RWPE2 (cell line): Measurements from ENCODE around the gene COG4.
"Not testable (repeated sequence)": the region's sequence is repeated elsewhere in the genome, so short reads cannot be mapped to it uniquely, and the experiment has no call there.

ENCODE experiments used
- ATAC-seq: fragments of 200-7000 bp; cut with Tn5 transposase; 3 replicates; pipeline ENCODE4 v1.9.1; 2021; ENCODE audit warnings: low read depth
- DNase-seq: peaks from one replicate; pipeline ENCODE4 v3.0.0-alpha.2; 2020; ENCODE audit warnings: low spot score
- H3K27ac ChIP-seq: fragments of 450-650 bp; 2 replicates; pipeline ENCODE4 v1.5.1; 2017; ENCODE audit warnings: mild to moderate bottlenecking; ENCODE audit not compliant: poor library complexity, severe bottlenecking
- H3K27me3 ChIP-seq: fragments of 250-450 bp; sonication (Bioruptor Pico); 2 replicates; pipeline ENCODE4 v1.5.1; 2021; ENCODE audit warnings: mild to moderate bottlenecking, moderate library complexity; ENCODE audit not compliant: insufficient read depth, poor library complexity, severe bottlenecking
- H3K36me3 ChIP-seq: fragments of 250-450 bp; sonication (Bioruptor Pico); 2 replicates; pipeline ENCODE4 v1.5.1; 2020; ENCODE audit warnings: low read depth, mild to moderate bottlenecking, moderate library complexity
- H3K4me1 ChIP-seq: fragments of 250-450 bp; sonication (Bioruptor Pico); 2 replicates; pipeline ENCODE4 v1.5.1; 2021; ENCODE audit warnings: mild to moderate bottlenecking, moderate library complexity; ENCODE audit not compliant: insufficient read depth, poor library complexity, severe bottlenecking
- H3K4me3 ChIP-seq: fragments of 250-450 bp; sonication (Bioruptor Pico); 2 replicates; pipeline ENCODE4 v1.5.1; 2021; ENCODE audit warnings: mild to moderate bottlenecking, moderate library complexity; ENCODE audit not compliant: severe bottlenecking
- H3K9me3 ChIP-seq: fragments of 250-450 bp; sonication (Bioruptor Pico); 2 replicates; pipeline ENCODE4 v1.5.1; 2021; ENCODE audit warnings: mild to moderate bottlenecking, moderate library complexity; ENCODE audit not compliant: severe bottlenecking
- TF ChIP-seq, protein P1 (sequence below): fragments of 450-650 bp; IDR thresholded peaks from one replicate; pipeline ENCODE4 v1.5.1; 2017; ENCODE audit warnings: mild to moderate bottlenecking, moderate library complexity; ENCODE audit not compliant: poor library complexity, severe bottlenecking

Gene COG4

DNA sequence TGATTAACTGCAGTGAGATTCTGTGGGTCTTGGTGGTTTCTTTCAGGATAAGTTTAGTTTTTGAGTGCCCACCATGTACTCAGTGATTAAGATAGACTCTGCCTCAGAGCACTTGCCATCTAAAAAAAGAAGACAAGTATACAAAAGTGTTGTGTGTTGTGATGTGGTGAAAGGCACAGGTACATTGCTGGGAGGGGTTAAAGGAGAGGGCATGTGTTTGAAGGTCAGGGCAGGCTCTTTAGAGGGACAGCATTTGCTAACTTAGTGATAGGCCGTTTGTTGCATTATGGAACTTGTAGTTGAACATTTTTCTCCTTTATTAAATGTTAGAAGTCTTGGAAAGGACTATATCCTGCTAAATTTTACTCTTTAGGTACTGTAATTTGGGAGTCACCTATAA is 26.7 kb upstream of the COG4 start:
- H3K9me3 ChIP-seq = no peaks in the 10 kb centered on the region
- no peaks in the 10 kb centered on the region for H3K27me3 ChIP-seq
- peaks cover 100% of the 10 kb centered on the region for H3K36me3 ChIP-seq
- DNase-seq (no peak), ATAC-seq (no peak)
- no peak overlapping the region for H3K4me3 ChIP-seq
- H3K27ac ChIP-seq = no peak overlapping the region
- TF ChIP-seq, protein P1, sequence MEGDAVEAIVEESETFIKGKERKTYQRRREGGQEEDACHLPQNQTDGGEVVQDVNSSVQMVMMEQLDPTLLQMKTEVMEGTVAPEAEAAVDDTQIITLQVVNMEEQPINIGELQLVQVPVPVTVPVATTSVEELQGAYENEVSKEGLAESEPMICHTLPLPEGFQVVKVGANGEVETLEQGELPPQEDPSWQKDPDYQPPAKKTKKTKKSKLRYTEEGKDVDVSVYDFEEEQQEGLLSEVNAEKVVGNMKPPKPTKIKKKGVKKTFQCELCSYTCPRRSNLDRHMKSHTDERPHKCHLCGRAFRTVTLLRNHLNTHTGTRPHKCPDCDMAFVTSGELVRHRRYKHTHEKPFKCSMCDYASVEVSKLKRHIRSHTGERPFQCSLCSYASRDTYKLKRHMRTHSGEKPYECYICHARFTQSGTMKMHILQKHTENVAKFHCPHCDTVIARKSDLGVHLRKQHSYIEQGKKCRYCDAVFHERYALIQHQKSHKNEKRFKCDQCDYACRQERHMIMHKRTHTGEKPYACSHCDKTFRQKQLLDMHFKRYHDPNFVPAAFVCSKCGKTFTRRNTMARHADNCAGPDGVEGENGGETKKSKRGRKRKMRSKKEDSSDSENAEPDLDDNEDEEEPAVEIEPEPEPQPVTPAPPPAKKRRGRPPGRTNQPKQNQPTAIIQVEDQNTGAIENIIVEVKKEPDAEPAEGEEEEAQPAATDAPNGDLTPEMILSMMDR = no peak
- H3K4me1 ChIP-seq = no peaks in the 10 kb centered on the region

DNA sequence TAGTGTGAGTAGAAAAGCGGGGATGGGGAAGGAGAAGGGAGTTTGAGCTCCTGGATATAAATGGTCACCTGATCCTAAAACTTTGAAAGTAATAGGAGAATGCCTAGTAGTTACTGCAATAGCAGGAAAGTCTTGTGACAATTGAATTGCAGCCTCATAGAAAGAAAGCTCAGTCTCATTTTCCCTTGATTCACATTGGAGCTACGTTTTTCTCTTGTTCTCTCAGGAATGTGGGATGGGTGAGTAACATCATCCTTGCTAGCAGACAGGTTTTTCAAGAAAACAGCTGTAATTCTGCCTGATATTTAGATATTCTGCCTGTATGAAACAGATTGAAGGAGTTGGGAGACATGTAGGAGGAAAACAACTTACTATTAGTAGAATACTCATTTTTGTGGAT is 25.6 kb upstream of the COG4 start:
- Histone ChIP-seq H3K27ac (no peak overlapping the region), H3K4me3 (no peak overlapping the region), H3K36me3 (peaks cover 100% of the 10 kb centered on the region), H3K9me3 (no peaks in the 10 kb centered on the region), H3K27me3 (no peaks in the 10 kb centered on the region), H3K4me1 (no peaks in the 10 kb centered on the region)
- TF ChIP-seq, protein P1 = no peak
- no peak for ATAC-seq
- no peak for DNase-seq

DNA sequence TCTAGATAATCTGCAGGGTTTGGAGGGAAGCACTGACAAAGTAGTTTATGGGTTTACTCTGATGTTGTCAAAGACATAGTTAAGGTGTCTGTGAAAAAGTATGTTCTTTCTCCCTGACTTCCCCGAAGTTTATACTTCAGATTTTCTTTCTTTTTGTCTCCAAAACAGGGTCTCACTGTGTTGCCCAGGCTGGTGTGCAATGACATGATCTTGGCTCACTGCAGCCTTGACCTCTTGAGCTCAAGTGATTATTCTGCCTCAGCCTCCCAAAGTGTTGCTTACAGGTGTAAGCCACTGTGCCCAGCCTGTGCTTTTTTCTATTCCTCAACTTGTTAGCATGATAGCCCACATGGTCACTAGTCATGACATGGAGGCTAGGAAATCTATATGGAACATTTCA is 21.2 kb upstream of the COG4 start:
- Histone ChIP-seq H3K4me1 (no peaks in the 10 kb centered on the region), H3K9me3 (no peaks in the 10 kb centered on the region), H3K27ac (no peak overlapping the region), H3K4me3 (no peak overlapping the region), H3K36me3 (peaks cover 100% of the 10 kb centered on the region), H3K27me3 (no peaks in the 10 kb centered on the region)
- ATAC-seq = no peak
- TF ChIP-seq, protein P1 = no peak
- no peak for DNase-seq

DNA sequence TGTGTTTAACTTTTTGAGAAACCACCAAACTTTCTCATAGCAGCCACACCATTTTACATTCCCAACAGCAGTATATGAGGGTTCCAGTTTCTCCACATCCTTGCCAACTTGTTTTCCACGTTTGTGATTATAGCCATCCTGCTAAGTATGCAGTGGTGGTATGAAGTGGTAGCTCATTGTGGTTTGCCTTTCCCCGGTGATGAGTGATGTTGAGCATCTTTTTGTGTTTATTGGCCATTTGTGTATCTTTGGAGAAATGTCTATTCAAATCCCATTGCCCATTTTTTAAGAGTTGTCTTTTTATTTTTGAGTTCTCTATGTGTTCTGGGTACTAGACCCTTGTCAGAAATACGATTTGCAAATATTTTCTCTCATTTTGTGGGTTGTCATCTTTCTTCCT is 17.6 kb upstream of the COG4 start:
- H3K36me3 ChIP-seq = peaks cover 100% of the 10 kb centered on the region
- H3K4me1 ChIP-seq = no peaks in the 10 kb centered on the region
- DNase-seq (no peak), ATAC-seq (no peak)
- no peaks in the 10 kb centered on the region for H3K27me3 ChIP-seq
- no peak overlapping the region for H3K27ac ChIP-seq
- TF ChIP-seq, protein P1 = no peak
- H3K4me3 ChIP-seq = no peak overlapping the region
- no peaks in the 10 kb centered on the region for H3K9me3 ChIP-seq

DNA sequence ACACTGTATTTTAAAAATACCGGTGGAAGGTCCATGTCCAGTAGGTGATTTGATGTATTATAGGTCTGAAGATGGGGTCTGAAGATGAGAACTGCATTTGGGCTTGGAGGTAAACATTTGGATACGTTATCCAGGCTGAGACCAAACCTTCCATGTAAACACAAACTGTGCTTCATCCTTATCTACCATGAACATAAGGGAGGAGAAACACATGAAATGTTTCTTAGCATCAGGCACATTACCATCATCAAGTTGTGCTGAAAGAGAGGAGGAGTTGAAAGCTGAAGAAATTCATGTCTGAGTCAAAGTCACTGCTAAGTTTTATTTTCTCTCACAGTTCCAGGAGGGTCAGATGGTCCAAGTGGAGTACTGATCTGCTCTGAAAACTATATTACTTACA is 11.6 kb upstream of the COG4 start:
- TF ChIP-seq, protein P1 = no peak
- H3K27ac ChIP-seq = no peak overlapping the region
- no peaks in the 10 kb centered on the region for H3K9me3 ChIP-seq
- no peaks in the 10 kb centered on the region for H3K27me3 ChIP-seq
- ATAC-seq = no peak; the same call in 2 of the 3 replicates
- no peaks in the 10 kb centered on the region for H3K4me1 ChIP-seq
- no peak overlapping the region for H3K4me3 ChIP-seq
- DNase-seq = no peak
- peaks cover 100% of the 10 kb centered on the region for H3K36me3 ChIP-seq

DNA sequence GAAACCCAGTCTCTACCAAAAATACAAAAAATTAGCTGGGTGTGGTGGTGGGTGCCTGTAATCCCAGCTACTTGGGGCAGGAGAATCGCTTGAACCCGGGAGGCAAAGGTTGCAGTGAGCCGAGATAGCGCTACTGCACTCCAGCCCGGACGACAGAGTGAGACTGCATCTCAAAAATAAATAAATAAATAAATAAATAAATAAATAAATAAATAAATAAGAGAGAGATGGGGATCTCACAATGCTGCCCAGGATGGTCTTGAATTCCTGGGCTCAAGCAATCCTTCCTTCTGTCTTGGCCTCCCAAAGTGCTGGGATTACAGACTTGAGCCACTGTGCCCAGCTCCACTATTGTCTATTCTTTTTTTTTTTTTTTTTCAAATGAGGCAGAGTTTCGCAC is 6.6 kb upstream of the COG4 start:
- peaks cover 18% of the 10 kb centered on the region for H3K4me1 ChIP-seq
- not testable (repeated sequence) for H3K9me3 ChIP-seq, H3K4me3 ChIP-seq, ATAC-seq, H3K27ac ChIP-seq, DNase-seq, H3K27me3 ChIP-seq
- H3K36me3 ChIP-seq = peaks cover 97% of the 10 kb centered on the region
